ENCODE measurements around the gene SUMO3.

The SUMO3 gene

DNA sequence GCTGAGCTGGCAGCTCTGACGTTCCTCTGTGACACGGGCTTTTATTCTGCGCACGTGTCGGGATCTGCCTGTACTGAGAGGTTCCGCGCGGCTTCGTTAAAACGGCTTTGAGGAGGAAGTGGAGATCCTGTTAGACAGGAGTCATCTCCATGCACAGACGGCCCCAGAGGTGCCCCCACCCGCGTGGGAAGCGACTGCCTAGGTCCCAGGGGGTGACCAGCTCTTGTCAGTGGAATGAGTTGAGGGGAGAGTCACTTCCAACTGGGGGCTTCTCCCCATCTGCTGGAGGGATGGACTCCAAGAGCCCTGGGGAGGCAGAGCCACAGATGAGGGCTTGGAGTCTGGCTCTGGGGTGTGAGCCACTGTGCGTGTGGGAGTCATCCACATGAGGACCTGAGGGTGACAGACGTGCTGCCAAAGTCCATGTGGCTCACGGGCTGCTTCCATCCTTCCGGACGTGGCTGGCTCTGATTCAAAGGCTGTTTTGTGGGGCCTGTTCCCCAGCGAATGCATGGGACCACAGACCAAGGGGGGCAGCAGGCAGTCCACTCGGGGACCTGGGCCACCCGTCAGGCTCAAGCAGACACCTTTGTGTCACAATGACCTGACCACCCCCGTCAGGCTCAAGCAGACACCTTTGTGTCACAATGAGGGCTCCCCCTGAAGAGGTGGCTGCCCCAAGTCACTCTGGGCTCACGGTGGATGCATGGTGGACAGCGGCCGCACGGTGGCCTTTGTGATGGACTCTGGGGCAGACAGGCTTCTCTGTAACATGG is 28.8 kb upstream of the SUMO3 start:
- no peak overlapping the region; the same call in 1 of the 2 replicates for H3K4me3 ChIP-seq (ENCODE audit: low read depth, low read length)
- TF ChIP-seq, protein P1, sequence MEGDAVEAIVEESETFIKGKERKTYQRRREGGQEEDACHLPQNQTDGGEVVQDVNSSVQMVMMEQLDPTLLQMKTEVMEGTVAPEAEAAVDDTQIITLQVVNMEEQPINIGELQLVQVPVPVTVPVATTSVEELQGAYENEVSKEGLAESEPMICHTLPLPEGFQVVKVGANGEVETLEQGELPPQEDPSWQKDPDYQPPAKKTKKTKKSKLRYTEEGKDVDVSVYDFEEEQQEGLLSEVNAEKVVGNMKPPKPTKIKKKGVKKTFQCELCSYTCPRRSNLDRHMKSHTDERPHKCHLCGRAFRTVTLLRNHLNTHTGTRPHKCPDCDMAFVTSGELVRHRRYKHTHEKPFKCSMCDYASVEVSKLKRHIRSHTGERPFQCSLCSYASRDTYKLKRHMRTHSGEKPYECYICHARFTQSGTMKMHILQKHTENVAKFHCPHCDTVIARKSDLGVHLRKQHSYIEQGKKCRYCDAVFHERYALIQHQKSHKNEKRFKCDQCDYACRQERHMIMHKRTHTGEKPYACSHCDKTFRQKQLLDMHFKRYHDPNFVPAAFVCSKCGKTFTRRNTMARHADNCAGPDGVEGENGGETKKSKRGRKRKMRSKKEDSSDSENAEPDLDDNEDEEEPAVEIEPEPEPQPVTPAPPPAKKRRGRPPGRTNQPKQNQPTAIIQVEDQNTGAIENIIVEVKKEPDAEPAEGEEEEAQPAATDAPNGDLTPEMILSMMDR (IDR thresholded peaks at IDR 0.05; ENCODE audit: insufficient read depth, low read depth, low read length, missing control alignments): no peak
- DNase-seq (ENCODE audit: low read depth): peak; percentile 31

DNA sequence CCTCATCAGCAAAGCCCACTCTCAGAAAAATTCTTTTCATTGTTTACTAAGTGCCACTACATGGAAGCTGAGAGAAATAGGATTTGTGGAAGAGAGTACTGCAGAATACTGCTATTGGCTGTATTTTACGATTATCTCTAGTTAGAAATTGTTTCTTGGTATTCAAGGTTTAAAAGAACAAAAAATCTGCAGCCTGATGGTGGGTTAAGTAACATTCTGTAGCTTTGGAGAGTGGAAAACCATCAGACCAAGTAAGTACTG is 28.3 kb upstream of the SUMO3 start:
- peak overlapping the region; percentile 47 for H3K4me3 ChIP-seq (ENCODE audit: low read depth, low read length)
- TF ChIP-seq, protein P1 (IDR thresholded peaks at IDR 0.05; ENCODE audit: insufficient read depth, low read depth, low read length, missing control alignments): no peak
- DNase-seq (ENCODE audit: low read depth): no peak

DNA sequence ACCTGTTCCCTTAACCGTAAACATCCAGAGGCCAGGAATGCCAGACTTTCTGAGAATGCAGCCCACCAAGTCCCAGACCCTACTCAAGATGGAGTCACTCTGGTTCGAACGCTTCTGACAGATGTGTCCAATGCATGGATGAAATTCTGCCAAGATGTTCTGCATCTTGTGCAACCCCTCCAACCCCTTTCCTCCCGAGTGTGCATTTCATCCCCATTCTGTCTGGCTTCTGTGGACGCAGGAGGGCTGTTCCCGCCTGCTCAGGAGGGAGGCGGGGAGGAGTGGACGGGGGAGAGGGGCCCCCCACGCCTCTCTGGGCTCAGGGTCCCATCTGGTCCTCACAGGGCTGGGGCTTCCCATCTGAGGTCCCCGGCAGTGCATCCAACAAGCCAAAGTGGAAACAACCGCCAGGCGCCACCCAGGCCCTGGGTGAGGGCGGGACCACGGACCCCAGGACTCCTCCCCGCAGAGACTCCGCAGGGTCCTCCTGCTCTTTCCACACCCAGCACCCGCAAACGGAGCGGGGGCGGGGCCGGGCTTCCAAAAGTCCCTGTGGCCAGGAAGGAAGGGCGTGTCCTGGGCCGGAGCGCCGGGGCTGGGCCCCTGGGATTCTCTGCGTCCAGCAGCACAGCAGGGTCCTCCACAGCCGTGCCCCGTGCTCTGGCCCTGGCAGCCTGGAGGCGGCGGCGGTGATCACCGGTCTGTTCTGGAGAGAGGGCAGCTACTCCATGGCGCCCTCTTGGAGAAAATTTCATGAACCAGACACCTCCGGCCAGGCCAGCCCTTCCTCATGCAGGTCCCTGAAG is 27.8 kb upstream of the SUMO3 start:
- peak overlapping the region; percentile 47 for H3K4me3 ChIP-seq (ENCODE audit: low read depth, low read length)
- peak; percentile 53 for DNase-seq (ENCODE audit: low read depth)
- TF ChIP-seq, protein P1 (IDR thresholded peaks at IDR 0.05; ENCODE audit: insufficient read depth, low read depth, low read length, missing control alignments): peak; percentile 32

GRCh38 chr21:44844256-44844655 is 26.4 kb upstream of the SUMO3 start:
- no peak overlapping the region for H3K4me3 ChIP-seq (ENCODE audit: low read depth, low read length)
- no peak for DNase-seq (ENCODE audit: low read depth)
- TF ChIP-seq, protein P1 (IDR thresholded peaks at IDR 0.05; ENCODE audit: insufficient read depth, low read depth, low read length, missing control alignments): no peak

GRCh38 chr21:44842721-44843445 is 25.0 kb upstream of the SUMO3 start:
- no peak overlapping the region for H3K4me3 ChIP-seq (ENCODE audit: low read depth, low read length)
- DNase-seq (ENCODE audit: low read depth): no peak
- TF ChIP-seq, protein P1 (IDR thresholded peaks at IDR 0.05; ENCODE audit: insufficient read depth, low read depth, low read length, missing control alignments): no peak

DNA sequence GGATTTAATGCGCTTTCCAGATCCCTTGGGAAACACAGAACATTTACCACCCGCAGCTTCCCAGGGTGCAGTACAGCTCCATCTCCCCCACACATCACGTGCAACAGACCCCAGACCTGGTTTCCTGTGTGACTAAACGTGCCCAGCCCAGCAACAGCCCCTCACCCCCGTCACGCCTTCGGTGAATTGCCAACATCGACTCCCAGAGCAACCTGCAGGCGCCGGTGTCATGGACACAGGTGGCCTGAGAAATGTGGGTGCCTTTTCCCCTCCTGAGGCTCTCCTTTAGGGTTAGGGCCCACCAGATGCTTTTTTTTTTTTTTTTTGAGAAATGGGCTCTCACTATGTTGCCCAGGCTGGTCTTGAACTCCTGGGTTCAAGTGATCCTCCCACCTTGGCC is 24.2 kb upstream of the SUMO3 start:
- H3K4me3 ChIP-seq (ENCODE audit: low read depth, low read length): no peak overlapping the region
- no peak for DNase-seq (ENCODE audit: low read depth)
- TF ChIP-seq, protein P1 (IDR thresholded peaks at IDR 0.05; ENCODE audit: insufficient read depth, low read depth, low read length, missing control alignments): no peak
